Stimulated activated CD4-positive, alpha-beta T cell treated with anti-CD3 and anti-CD28 coated beads, Interleukin-2, amount 100 ng/mL, for 4 hours (primary cell): ENCODE measurements around the gene LAPTM5.

Source experiments
- DNase-seq: peaks from one replicate; pipeline ENCODE4 v3.0.0-alpha.2; 2020; ENCODE audit warnings: low read depth

Gene LAPTM5

DNA sequence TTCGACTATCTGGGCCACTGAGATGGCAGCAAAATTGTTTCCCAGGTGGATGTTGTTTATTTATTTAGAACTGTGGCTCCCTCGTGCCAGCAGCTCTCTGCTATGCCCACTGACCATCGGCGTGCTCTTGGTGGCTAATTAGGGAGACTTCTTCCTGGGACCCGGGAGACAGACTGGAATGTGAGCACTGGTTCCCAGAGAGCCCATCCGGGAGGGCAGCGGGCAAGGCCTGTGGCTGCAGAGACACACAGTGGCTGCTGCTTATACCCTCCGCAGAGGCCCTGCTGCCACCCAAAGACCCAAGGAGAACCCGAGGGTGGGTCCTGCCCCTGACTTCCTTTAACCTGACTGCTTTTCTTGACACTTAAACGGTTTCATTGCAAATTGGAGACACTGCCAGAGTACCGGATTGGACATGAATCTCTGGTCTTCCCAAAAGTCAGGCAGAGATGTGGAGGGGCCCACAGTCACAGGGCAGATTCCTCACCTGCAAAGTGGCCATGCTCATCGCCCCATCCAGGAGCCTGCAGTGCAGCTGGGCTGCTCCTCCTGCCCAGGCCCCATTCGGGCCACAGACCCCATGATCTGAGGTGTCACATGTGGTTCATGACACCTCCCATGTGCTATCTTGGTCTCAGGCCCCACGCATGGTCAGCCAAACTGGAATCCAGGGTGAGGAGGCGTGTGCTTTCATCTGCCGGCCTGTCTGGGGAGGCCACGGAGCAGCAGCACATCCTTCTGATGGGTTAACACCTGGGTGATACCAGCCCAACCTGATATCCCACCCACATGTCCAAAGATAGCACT lies 28.5 kb downstream of the LAPTM5 start:
- DNase-seq: no peak

- no peak for DNase-seq
These were observed 29.2 kb downstream of the LAPTM5 start for GRCh38 chr1:30728340-30728739.

GRCh38 chr1:30727824-30728223 lies 29.8 kb downstream of the LAPTM5 start:
- DNase-seq: no peak

DNA sequence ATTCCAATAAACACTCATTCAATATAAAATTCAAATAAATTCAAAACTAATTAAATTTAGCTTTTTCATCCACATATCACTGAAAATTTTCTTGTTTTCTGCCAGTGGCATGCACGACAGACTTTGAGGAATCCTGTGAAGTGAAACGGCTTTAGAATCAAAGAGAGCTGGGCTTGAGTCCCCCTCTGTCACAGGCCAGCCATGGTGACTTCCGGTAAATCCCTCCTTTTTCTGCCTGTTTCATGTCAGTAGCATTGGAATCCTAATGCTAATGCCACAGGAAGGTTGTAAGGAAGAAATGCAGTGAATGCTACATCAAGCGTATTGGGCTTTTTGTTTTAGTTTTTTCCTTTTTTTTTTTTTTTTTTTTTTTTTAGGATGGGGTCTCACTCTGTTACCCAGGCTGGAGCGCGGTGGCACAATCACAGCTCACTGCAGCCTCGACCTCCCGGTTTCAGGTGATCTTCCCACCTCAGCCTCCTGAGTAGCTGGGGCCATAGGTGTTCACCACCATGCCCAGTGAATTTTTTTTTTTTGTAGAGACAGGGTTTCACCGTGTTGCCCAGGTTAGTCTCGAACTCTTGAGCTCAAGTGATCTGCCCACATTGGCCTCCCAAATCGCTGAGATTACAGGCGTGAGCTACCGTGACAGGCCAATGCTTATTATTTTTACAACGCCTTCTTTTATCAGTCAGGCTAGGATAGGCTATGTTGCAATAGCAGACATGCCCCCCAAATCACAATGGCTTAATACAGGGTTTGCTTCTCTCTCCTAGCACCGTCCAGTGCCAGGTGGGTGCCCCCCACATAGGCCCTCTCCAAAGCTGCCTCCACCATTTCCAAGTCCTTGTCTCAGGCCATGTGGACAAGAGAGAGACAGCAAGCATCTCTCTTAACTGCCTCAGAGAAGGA lies 30.5 kb downstream of the LAPTM5 start:
- no peak for DNase-seq

DNA sequence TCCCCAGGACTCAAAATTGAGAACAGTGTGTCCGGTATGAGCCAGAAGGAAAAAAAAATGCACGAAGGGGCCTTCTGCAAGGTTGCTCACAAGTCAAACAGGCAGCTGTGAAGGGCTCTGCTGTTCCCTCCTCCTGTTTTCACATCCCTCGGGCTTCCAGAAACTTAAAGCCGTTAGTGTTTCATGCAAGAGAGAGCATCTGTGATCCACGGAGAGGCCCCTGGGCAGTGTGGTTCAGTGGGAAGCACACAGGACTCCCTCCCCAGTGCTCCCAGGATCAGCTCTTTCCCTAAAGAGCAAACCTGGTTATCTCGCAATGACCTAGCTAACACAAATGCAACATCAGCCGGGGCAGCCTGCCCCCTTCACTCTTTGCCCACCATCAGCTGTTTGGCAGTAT lies 31.3 kb downstream of the LAPTM5 start:
- DNase-seq: no peak

GRCh38 chr1:30725450-30726095 lies 32.0 kb downstream of the LAPTM5 start:
- no peak for DNase-seq

DNA sequence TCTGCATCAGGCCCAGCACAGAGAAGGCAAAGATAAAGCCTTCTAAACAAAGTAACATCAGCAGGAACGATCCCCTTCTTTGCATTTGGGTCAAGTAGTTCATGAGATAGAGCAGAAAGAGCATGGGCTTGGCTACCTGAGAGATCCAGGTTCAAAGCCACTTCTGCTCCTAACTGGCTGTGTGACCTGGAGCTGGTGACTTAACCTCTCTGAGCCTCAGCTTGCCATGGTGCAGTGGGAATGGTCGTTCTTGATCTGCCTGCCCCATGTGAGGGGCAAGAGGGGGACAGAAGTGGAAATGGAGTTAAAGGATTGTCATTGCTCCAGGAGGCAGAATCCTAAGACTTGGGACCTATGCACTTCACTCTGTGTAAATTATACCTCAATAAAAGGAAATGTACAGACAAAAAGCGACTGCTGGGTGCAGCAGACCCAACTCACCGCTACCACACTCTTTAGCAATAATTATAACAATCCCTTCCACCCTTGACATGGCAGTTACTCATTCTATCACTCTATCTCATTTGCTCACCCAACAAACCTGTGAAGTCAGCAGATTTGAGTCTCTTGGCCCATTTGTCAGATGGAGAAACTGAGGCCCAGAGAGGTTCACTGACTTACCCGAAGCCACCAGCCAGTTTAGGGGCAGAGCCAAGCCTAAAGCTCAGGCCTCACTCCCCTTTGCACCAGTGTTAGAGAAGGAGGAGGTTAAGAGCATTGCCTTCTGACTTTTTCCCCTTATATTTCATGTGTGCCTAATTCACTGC lies 32.7 kb downstream of the LAPTM5 start:
- no peak for DNase-seq

DNA sequence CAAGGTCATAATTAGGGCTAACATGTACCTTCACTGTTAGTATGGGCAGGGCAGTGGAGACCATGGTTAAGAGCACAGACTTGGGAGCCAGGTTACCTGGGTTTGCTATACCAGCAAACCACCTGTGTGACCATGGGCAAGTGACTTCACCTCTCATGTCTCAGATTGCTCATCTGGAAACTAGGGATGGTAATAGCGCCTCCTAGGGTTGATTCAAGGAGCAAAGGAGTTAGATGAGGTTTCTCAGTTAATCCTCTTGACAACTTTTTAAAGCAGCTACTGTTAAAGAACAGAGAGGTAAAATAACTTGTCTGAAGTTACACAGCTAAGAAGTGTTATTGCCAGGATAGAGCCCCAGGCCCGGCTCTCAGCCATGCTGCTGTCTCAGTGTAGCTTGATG lies 33.4 kb downstream of the LAPTM5 start:
- no peak for DNase-seq

- DNase-seq: no peak
These were observed 34.2 kb downstream of the LAPTM5 start, which contains the start of gene MATN1 for GRCh38 chr1:30723331-30723755. TSS of gene MATN1 (minus strand) at chr1:30723585. CDS start at chr1:30723551, 34 bp downstream.

DNA sequence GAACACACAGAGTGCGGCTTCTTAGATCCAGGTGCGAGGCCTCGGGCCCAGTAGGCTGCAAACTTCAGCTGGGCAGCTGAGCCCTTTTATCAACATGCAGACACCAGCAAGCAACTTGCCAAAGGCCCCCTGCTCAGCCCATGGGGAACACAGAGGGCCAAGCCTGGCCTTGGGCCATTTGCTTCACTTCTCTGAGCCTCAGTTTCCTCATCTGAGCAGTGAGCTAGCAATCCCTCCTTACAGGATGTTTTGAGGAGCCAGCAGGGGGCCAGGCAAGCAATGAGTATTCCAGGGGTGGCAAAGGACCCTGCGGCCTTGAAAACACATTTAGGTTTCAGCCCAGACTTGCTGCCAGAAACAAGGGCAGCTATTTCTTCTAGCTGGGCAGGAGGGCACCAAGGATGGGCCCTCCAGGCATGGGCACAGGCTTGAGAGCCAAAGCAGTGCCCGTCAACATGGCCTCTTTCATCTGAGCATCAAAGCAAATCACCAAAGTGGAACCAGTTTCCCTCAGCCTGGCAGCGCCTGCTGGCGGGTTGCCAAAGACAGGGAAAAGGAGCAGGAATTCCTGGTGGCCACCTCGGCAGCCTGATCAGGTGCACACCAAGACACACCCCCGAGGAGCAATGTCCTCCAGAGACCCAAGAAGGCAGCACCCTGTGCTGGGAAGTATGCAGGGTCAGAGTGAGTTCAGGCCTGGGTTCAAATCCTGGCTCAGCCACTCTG lies 35.6 kb downstream of the LAPTM5 start:
- DNase-seq: no peak

GRCh38 chr1:30721341-30721793 lies 36.2 kb downstream of the LAPTM5 start:
- DNase-seq: no peak

DNA sequence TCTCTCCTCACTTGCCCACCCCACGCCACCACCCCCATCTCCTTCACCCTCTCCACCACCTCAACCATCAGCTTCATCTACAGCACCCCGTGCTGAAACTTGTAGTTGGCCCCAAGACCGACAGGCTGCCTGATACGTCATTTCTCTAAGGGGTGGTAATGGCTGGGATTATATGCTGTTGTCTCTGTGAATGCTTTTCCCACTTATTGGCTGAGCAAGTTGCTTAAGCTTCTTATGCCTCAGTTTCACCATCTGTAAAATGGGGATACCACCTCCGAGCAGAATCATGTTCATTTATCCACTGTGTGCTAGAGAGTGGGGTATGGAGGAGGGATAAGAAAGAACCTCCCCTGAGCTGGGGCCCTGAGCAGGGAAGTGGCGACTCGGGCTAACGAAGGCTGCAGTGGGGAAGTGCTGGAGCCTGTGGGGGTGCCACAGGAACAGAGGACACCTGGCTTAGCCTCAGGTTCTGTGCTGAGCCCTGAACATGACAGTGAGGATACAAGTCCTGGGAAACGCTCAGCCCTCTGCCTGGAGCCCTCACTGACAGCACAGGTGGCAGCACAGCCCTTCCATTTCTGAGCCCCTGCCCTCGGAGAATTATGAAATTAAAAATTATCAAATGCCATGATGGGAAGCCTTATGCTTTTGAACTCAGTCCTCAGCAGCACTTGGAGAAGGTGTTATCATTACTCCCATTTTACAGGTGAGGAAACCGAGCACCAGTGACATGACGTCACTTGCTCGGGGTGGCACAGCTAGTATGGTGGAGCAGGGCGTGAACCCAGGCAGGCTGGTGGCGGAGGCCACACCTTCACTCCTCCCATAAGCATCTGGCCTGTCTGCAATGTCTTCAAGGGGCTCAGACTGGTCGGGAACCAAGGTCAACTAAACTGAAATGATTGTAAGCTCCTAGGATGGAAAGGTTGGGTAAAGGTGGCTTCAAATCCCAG lies 37.0 kb downstream of the LAPTM5 start:
- no peak for DNase-seq

DNA sequence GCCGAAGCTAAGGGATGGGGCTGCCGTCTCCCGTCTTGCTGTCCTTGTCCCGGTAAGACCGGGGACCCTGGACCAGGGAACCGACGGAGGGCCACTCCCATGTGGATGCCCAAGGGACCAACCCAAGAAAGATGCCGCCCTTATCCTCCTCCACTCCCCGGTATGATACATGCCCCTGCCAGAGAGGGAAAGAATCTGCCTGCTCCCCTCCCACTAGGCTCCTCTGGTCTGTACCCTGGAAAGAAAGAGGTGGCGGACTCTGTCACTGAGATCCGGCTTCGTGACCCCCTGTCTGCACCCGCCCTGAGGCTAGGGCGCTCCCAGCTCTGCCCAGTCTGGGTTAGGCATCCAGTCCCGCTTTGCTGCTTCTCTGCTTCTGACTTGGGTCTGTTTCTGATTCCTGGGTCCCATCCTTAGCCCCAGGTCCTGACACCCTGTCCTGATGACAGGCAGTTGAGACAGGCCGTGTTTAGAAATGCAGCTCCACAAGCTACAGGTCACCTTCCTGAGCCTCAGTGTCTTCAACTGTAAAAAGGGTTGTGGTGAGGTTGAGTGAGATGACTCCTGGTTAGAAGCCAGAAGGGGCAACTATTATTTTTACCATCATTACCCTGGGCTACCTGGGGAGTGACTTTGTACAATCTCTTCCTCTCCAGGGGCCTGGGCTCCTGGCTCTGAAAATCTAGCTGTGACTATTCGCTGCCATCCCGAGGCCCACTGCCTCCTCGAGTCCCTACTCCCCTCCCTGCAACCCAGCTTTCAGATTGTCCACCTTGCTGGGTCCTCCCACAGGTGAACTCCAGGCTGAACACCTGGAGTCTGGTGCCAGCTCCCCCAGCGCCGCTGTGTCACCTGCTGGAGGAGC lies 37.9 kb downstream of the LAPTM5 start:
- DNase-seq: no peak

DNA sequence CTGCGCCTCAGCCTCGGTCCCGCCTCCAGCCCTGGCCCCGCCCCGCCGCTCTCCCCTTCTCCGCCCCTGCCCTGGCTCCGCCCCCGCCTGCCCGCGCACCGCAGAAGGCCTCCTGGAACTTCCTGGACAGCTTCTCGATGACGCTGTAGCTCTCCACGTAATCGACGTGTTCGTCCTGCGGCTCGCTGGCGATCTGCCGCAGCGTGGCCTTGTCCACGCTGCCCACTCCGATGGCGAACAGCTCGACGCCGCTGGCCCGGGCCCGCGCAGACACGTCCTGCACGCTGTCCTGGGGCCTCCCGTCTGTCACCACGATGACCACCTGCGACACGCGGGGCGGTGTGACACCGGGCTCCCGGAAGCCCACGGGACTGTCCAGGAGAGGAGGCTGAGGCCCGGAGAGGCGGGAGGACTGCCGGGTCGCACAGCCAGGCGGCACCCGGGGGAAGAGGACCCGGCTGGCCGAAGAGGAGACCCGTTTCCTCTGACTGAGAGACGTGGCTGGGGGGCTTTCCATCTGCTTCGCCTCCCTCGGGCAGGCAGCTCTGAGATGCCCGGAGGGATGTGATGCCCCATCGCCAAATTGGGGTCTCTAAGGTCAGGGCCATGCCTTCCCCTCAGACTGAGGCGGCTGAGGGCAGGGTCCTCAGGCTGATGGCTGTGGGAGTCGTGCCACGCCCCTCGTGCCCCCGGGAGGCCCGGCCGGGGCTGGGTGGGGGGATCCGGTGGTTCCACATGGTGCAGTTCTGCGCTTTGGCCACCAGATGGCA lies 38.8 kb downstream of the LAPTM5 start:
- DNase-seq: peak; percentile 76

DNA sequence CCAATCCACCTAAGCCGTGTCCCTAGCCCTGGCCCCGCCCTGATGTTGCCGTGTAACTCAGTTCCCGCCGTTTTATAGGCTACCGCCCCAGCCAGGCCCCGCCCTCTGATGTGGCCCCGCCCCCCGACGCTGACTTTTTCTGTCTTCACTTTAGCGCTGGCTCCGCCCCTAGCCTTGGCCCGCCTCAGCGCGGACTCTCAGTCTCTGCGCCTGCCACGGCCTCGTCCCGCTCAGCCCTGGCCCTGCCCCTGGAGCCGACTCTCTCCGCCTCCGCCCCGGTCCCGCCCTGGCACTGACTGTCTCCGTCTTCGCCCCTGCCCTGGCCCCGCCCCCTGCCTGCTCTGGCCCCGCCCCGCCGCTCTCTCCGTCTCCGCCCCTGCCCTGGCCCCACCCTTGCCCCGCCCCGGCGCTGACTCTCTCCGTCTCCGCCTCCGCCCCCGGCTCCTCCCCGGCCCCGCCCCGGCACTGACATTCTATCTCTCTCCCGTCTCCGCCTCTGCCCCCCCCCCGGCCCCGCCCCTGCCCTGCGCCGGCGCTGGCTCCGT lies 39.4 kb downstream of the LAPTM5 start:
- peak; percentile 100 for DNase-seq

- DNase-seq: no peak
These were observed 40.9 kb downstream of the LAPTM5 start for GRCh38 chr1:30716646-30717045.

- no peak for DNase-seq
These were observed 41.7 kb downstream of the LAPTM5 start for GRCh38 chr1:30715886-30716285.

- no peak for DNase-seq
These were observed 42.4 kb downstream of the LAPTM5 start for GRCh38 chr1:30715216-30715615.
